Ovary (tissue), 3 donors: ENCODE results near the gene DNAJC24.

Experiments
- POLR2A ChIP-seq: fragments of 450-650 bp; IDR thresholded peaks from one replicate; pipeline ENCODE4 v1.6.1; 2017; ENCODE audit warnings: antibody characterized with exemption, mild to moderate bottlenecking, moderate library complexity
- TF ChIP-seq, protein P1 (sequence below), 3 donors: fragments of 450-650 bp in 2 of 3; fragments of 200-600 bp in 1 of 3; IDR thresholded peaks; one replicate each; pipeline versions ENCODE4 v1.5.1 to v1.8.0; 2016 to 2022; ENCODE audit warnings: antibody characterized with exemption in 3 of 3, mild to moderate bottlenecking in 1 of 3
- donor health status: DM: no; HTN: no; CAD: no.

GRCh38 chr11:31422703-31423102 lies 53.0 kb downstream of the DNAJC24 start:
- TF ChIP-seq, protein P1, sequence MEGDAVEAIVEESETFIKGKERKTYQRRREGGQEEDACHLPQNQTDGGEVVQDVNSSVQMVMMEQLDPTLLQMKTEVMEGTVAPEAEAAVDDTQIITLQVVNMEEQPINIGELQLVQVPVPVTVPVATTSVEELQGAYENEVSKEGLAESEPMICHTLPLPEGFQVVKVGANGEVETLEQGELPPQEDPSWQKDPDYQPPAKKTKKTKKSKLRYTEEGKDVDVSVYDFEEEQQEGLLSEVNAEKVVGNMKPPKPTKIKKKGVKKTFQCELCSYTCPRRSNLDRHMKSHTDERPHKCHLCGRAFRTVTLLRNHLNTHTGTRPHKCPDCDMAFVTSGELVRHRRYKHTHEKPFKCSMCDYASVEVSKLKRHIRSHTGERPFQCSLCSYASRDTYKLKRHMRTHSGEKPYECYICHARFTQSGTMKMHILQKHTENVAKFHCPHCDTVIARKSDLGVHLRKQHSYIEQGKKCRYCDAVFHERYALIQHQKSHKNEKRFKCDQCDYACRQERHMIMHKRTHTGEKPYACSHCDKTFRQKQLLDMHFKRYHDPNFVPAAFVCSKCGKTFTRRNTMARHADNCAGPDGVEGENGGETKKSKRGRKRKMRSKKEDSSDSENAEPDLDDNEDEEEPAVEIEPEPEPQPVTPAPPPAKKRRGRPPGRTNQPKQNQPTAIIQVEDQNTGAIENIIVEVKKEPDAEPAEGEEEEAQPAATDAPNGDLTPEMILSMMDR (IDR thresholded peaks at IDR 0.05), result no peak
- no peak for TF ChIP-seq POLR2A
